Measurements from ENCODE around the gene SPINK8. TPM values are rescaled to one million over a fixed set of nuclear protein-coding genes. Genes with fewer than 3 reads are reported as not detected.

Gene SPINK8
- polyA plus RNA-seq, 1 experiment = not detected

- ChIA-PET CTCF (interaction anchor here (1.0 to 4.2 kb wide), 3 partner anchors 25 to 136 kb away, joined by 3 to 25 read pairs (median 3); no protein-coding TSS in a partner anchor), POLR2A (interaction anchor here (0.9 kb wide), 1 partner anchor 146 kb away, joined by 4 read pairs; the partner anchor contains the start of gene ATRIP)
- H3K27ac ChIP-seq (ENCODE audit: low read depth, low read length) = peak overlapping the region; percentile 94
- no peak for DNase-seq (ENCODE audit: low read depth, low spot score)
- H3K4me3 ChIP-seq (ENCODE audit: low read depth, low read length) = peak overlapping the region; percentile 82
- H3K27me3 ChIP-seq (ENCODE audit: control insufficient read depth, insufficient read depth, low read length) = no peaks in the 10 kb centered on the region
- peaks cover 2% of the 10 kb centered on the region; the same call in 1 of the 2 replicates for H3K9me3 ChIP-seq (ENCODE audit: control insufficient read depth, insufficient read depth, low read length)
- TF ChIP-seq, protein P1, sequence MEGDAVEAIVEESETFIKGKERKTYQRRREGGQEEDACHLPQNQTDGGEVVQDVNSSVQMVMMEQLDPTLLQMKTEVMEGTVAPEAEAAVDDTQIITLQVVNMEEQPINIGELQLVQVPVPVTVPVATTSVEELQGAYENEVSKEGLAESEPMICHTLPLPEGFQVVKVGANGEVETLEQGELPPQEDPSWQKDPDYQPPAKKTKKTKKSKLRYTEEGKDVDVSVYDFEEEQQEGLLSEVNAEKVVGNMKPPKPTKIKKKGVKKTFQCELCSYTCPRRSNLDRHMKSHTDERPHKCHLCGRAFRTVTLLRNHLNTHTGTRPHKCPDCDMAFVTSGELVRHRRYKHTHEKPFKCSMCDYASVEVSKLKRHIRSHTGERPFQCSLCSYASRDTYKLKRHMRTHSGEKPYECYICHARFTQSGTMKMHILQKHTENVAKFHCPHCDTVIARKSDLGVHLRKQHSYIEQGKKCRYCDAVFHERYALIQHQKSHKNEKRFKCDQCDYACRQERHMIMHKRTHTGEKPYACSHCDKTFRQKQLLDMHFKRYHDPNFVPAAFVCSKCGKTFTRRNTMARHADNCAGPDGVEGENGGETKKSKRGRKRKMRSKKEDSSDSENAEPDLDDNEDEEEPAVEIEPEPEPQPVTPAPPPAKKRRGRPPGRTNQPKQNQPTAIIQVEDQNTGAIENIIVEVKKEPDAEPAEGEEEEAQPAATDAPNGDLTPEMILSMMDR (IDR thresholded peaks at IDR 0.05; ENCODE audit: low read depth, low read length) = no peak
These were observed 33.4 kb downstream of the SPINK8 start for GRCh38 chr3:48299746-48300712.

- no peak overlapping the region for H3K27ac ChIP-seq (ENCODE audit: low read depth, low read length)
- DNase-seq (ENCODE audit: low read depth, low spot score) = no peak
- H3K9me3 ChIP-seq (ENCODE audit: control insufficient read depth, insufficient read depth, low read length) = peaks cover 2% of the 10 kb centered on the region; the same call in 1 of the 2 replicates
- ChIA-PET CTCF (no interaction called here), POLR2A (no interaction called here)
- TF ChIP-seq, protein P1 (IDR thresholded peaks at IDR 0.05; ENCODE audit: low read depth, low read length) = no peak
- H3K4me3 ChIP-seq (ENCODE audit: low read depth, low read length) = no peak overlapping the region
- H3K27me3 ChIP-seq (ENCODE audit: control insufficient read depth, insufficient read depth, low read length) = no peaks in the 10 kb centered on the region
These were observed 36.2 kb downstream of the SPINK8 start for GRCh38 chr3:48297111-48297810.

- no peaks in the 10 kb centered on the region for H3K27me3 ChIP-seq (ENCODE audit: control insufficient read depth, insufficient read depth, low read length)
- no peak for DNase-seq (ENCODE audit: low read depth, low spot score)
- POLR2A ChIA-PET = no interaction called here
- CTCF ChIA-PET = no interaction called here
- no peak overlapping the region for H3K4me3 ChIP-seq (ENCODE audit: low read depth, low read length)
- TF ChIP-seq, protein P1 (IDR thresholded peaks at IDR 0.05; ENCODE audit: low read depth, low read length) = no peak
- H3K27ac ChIP-seq (ENCODE audit: low read depth, low read length) = no peak overlapping the region
- peaks cover 2% of the 10 kb centered on the region; the same call in 1 of the 2 replicates for H3K9me3 ChIP-seq (ENCODE audit: control insufficient read depth, insufficient read depth, low read length)
These were observed 36.8 kb downstream of the SPINK8 start for GRCh38 chr3:48296699-48297098.

DNA sequence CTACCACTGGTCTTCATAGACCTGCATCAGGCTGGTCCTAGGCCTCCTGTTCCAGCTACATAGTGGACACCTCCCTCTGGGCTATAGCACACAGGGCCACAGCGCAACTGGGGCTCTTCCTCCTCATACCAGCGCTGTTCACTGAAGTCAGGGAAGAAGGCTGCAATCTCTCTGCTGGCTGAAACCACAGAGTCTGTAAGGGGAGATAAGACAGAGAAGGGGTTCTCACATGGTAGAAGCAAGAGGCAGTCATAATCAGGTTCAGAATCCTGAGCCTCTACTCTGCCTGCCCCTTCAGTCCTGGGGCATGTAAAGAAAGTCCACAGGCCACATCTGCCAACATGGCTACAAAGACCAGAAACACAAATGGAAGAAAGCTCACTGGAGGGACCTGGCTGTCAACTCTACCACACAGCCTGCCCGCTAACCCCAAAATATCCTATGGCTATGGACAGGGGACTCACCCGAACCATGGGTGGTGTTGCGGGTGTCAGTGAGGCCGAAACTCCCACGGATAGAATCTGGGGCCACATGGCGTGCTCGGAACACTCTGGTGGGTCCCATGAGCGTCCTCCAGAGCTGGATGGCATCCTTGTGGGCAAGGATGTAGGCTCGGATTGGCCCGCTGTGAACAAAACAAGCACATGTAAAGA, 38.7 kb downstream of the SPINK8 start:
- no peak overlapping the region for H3K27ac ChIP-seq (ENCODE audit: low read depth, low read length)
- H3K9me3 ChIP-seq (ENCODE audit: control insufficient read depth, insufficient read depth, low read length) = no peaks in the 10 kb centered on the region
- no peak for DNase-seq (ENCODE audit: low read depth, low spot score)
- ChIA-PET CTCF (interaction anchor here (2.7 kb wide), 1 partner anchor 141 kb away, joined by 12 read pairs; no protein-coding TSS in a partner anchor), POLR2A (no interaction called here)
- H3K4me3 ChIP-seq (ENCODE audit: low read depth, low read length) = no peak overlapping the region
- TF ChIP-seq, protein P1 (IDR thresholded peaks at IDR 0.05; ENCODE audit: low read depth, low read length) = no peak
- no peaks in the 10 kb centered on the region for H3K27me3 ChIP-seq (ENCODE audit: control insufficient read depth, insufficient read depth, low read length)

Measured in AG04450 (cell line).